NCI-H2107 treated with DMSO at 0.1 percent for 48 hours (cell line): ENCODE results near the gene TTLL9.

Source experiments
- DNase-seq: peaks from one replicate; lab custom pipeline; 2025; ENCODE audit not compliant: unreplicated experiment; lab: John Stamatoyannopoulos, UW

Gene TTLL9

GRCh38 chr20:31836853-31837608 is 33.4 kb upstream of the TTLL9 start:
- no peak for DNase-seq

- no peak for DNase-seq
These were observed 32.5 kb upstream of the TTLL9 start for GRCh38 chr20:31837896-31838397.

- DNase-seq = no peak
These were observed 31.7 kb upstream of the TTLL9 start for GRCh38 chr20:31838646-31839292.

- DNase-seq = no peak
These were observed 30.5 kb upstream of the TTLL9 start for GRCh38 chr20:31839782-31840487.

DNA sequence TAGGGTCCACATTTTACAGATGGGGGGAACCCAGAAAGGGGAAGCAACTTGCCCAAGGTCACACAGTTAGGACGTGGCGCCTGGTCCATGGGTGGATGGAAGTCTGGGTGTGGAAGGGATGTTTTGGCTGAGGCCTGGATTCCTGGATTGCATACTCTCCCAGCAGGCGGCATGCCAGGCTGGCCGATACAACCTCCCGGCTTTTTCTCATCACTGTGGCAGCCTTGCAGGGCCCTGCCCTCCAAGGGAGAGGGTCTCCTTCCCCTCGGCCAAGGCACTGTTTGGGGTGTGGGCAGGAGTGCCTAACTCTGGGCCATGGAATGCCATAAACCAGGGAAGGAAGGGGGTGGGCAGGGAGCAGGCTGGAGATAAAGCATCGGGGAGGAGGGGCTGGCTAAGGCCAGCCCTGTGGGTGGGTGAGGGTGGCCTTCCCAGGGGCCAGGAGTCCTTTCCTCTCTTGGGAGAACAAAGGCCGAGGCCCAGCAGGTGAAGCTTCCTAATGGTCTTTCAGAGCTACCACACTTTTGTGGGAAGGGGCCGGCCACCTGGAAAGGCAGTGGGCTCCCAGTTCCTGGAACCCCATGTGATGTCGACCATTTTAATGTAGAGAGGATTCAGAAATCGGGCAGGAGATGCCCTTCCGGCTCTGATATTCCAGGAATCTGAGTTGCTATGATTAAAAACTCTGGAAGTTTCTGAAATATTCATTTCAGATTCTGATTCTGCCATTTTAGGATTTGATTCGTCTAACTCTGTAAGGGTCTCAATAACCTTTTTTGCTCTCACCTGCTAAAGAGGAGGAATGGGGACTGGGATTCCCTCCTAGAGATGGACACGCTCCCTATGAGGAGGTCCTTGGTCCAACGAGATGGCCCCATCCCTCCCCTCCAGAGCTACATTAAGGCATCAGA is 29.3 kb upstream of the TTLL9 start:
- no peak for DNase-seq

GRCh38 chr20:31841928-31842327 is 28.5 kb upstream of the TTLL9 start:
- no peak for DNase-seq

GRCh38 chr20:31842471-31843157 is 27.8 kb upstream of the TTLL9 start:
- no peak for DNase-seq

DNA sequence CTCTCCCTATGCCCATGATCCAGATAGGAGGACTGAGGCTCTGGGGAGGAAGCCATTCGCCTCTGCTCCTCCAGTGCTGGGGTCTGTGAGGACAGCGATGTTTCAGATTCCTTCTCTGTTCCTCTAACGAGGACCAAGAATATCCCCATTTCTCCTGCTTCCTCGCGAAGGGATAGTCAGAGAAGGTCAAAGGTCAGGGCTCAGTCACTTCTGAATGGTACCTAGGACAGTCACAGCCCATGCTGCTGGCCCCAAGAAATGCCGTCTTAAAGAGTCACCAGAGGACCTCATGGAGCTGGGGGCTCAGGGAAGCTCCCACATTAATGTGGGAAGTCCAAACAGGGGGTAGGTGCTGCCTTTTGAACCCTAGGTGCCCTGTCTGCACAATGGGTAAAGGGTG is 27.1 kb upstream of the TTLL9 start:
- no peak for DNase-seq

- DNase-seq = no peak
These were observed 26.6 kb upstream of the TTLL9 start for GRCh38 chr20:31843881-31844280.

DNA sequence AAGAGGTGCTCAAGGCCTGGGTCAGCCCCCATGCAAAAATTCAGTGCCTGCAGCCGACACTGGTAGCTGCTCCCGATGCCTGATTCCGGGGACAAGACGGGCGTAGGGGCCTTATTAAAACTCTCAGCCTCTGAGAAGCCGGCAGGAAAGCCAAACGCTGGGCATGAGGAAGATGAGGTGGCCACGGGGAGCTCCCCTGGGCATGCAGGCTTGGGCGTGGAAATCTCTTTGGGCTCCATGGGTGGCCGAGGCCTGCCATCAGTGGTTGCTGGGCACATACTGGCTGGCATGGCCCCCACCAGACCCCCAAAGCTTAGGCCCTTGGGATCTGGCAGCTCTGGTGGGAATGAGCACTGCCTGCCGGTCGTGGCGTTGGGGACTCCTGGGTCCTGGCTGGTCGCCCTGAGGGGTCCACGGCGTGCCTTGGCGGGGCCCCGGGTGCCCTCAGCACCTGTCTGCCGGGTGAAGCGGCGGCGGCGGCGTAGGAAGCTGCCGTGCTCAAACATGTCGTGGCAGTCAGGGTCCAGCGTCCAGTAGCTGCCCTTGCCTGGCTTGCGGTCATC is 25.6 kb upstream of the TTLL9 start:
- no peak for DNase-seq

DNA sequence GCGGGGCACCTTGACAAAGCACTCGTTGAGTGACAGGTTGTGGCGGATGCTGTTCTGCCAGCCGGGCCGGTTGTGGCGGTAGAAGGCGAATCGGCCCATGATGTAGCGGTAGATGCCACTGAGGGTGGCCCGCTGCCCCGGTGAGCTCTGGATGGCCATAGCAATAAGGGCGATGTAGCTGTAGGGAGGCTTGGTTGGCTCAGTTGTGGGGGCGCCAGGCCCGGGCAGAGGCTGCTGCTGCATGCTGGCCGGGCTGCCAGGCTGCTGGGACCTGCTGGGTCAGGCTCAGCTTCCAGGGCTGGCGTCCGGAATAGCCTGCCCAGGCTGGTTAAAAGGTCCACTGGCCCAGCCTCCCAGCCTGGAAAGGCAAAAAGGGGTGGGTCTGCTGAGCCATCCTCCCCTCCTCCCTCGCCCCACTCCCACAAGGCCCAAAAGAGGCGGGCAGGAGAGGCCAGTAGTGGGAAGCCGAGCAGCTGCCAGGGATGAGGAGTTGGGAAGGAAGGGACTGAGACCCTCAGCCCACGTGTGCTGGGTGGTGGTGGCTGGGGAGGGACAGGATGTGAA is 25.1 kb upstream of the TTLL9 start, which contains the start of gene FOXS1:
TSS of gene FOXS1 (minus strand) at position 305 of the 564 bp plus-strand sequence. CDS start at position 243, 62 bp downstream.
- no peak for DNase-seq

- no peak for DNase-seq
These were observed 23.7 kb upstream of the TTLL9 start for GRCh38 chr20:31846793-31847138.

- no peak for DNase-seq
These were observed 22.1 kb upstream of the TTLL9 start for GRCh38 chr20:31848088-31848999.

GRCh38 chr20:31849306-31849930 is 21.0 kb upstream of the TTLL9 start:
- no peak for DNase-seq

- no peak for DNase-seq
These were observed 19.0 kb upstream of the TTLL9 start for GRCh38 chr20:31851240-31851955.

GRCh38 chr20:31853481-31853880 is 17.0 kb upstream of the TTLL9 start:
- DNase-seq = no peak

GRCh38 chr20:31856516-31856915 is 13.9 kb upstream of the TTLL9 start:
- no peak for DNase-seq
